T-helper 1 cell treated with Interleukin-12 subunit alpha and Interleukin-12 subunit beta and Interleukin-4 antibody, amounts not matched to agents 30 μg/mL and 1 μg/mL, for 36 hours (primary cell): ENCODE data around the gene GRXCR2.
"Not testable (repeated sequence)": the region's sequence is repeated elsewhere in the genome, so short reads cannot be mapped to it uniquely, and the experiment has no call there.

Experiments
- H3K27ac Mint-ChIP-seq: one replicate; pipeline ENCODE4 v1.8.0; 2021; ENCODE audit warnings: mild to moderate bottlenecking, mixed read lengths
- H3K27me3 Mint-ChIP-seq: one replicate; pipeline ENCODE4 v1.8.0; 2021; ENCODE audit warnings: low read depth, mixed read lengths
- H3K36me3 Mint-ChIP-seq: one replicate; pipeline ENCODE4 v1.8.0; 2021; ENCODE audit warnings: low read depth, mixed read lengths
- H3K4me1 Mint-ChIP-seq: one replicate; pipeline ENCODE4 v1.8.0; 2021; ENCODE audit warnings: low read depth, mixed read lengths
- H3K4me3 Mint-ChIP-seq: one replicate; pipeline ENCODE4 v1.8.0; 2021; ENCODE audit warnings: mild to moderate bottlenecking, moderate library complexity, mixed read lengths
- H3K9me3 Mint-ChIP-seq: one replicate; pipeline ENCODE4 v1.8.0; 2021; ENCODE audit warnings: mixed read lengths

The GRXCR2 gene

GRCh38 chr5:145858959-145859358, 13.9 kb downstream of the GRXCR2 start:
- no peak overlapping the region for H3K27ac Mint-ChIP-seq
- no peak overlapping the region for H3K4me3 Mint-ChIP-seq
- no peaks in the 10 kb centered on the region for H3K9me3 Mint-ChIP-seq
- peaks cover 11% of the 10 kb centered on the region for H3K27me3 Mint-ChIP-seq
- H3K36me3 Mint-ChIP-seq = no peaks in the 10 kb centered on the region
- H3K4me1 Mint-ChIP-seq = no peaks in the 10 kb centered on the region

GRCh38 chr5:145856285-145856818, 16.5 kb downstream of the GRXCR2 start:
- Mint-ChIP-seq H3K9me3 (no peaks in the 10 kb centered on the region), H3K27ac (no peak overlapping the region), H3K4me1 (no peaks in the 10 kb centered on the region), H3K27me3 (peaks cover 11% of the 10 kb centered on the region), H3K4me3 (no peak overlapping the region), H3K36me3 (no peaks in the 10 kb centered on the region)

- Mint-ChIP-seq H3K27ac (no peak overlapping the region), H3K36me3 (no peaks in the 10 kb centered on the region), H3K27me3 (peaks cover 11% of the 10 kb centered on the region), H3K9me3 (no peaks in the 10 kb centered on the region), H3K4me1 (no peaks in the 10 kb centered on the region), H3K4me3 (no peak overlapping the region)
Observed at GRCh38 chr5:145855763-145856267, 17.0 kb downstream of the GRXCR2 start.

GRCh38 chr5:145854651-145855258, 18.1 kb downstream of the GRXCR2 start:
- Mint-ChIP-seq H3K36me3 (no peaks in the 10 kb centered on the region), H3K27me3 (peaks cover 11% of the 10 kb centered on the region), H3K9me3 (no peaks in the 10 kb centered on the region), H3K27ac (no peak overlapping the region), H3K4me3 (no peak overlapping the region), H3K4me1 (no peaks in the 10 kb centered on the region)

GRCh38 chr5:145853781-145854376, 18.9 kb downstream of the GRXCR2 start:
- Mint-ChIP-seq H3K4me3 (no peak overlapping the region), H3K4me1 (no peaks in the 10 kb centered on the region), H3K27me3 (peaks cover 20% of the 10 kb centered on the region), H3K27ac (no peak overlapping the region), H3K9me3 (no peaks in the 10 kb centered on the region), H3K36me3 (no peaks in the 10 kb centered on the region)

GRCh38 chr5:145852990-145853389, 19.8 kb downstream of the GRXCR2 start:
- no peaks in the 10 kb centered on the region for H3K9me3 Mint-ChIP-seq
- no peak overlapping the region for H3K27ac Mint-ChIP-seq
- peaks cover 26% of the 10 kb centered on the region for H3K27me3 Mint-ChIP-seq
- no peak overlapping the region for H3K4me3 Mint-ChIP-seq
- no peaks in the 10 kb centered on the region for H3K36me3 Mint-ChIP-seq
- no peaks in the 10 kb centered on the region for H3K4me1 Mint-ChIP-seq

GRCh38 chr5:145848854-145849253, 24.0 kb downstream of the GRXCR2 start:
- Mint-ChIP-seq H3K9me3 (no peaks in the 10 kb centered on the region), H3K27me3 (peaks cover 19% of the 10 kb centered on the region), H3K4me3 (no peak overlapping the region), H3K4me1 (no peaks in the 10 kb centered on the region), H3K36me3 (no peaks in the 10 kb centered on the region), H3K27ac (no peak overlapping the region)

GRCh38 chr5:145847499-145848497, 25.0 kb downstream of the GRXCR2 start:
- no peak overlapping the region for H3K27ac Mint-ChIP-seq
- no peak overlapping the region for H3K4me3 Mint-ChIP-seq
- peaks cover 19% of the 10 kb centered on the region for H3K27me3 Mint-ChIP-seq
- no peaks in the 10 kb centered on the region for H3K4me1 Mint-ChIP-seq
- no peaks in the 10 kb centered on the region for H3K36me3 Mint-ChIP-seq
- no peaks in the 10 kb centered on the region for H3K9me3 Mint-ChIP-seq

GRCh38 chr5:145846081-145846480, 26.7 kb downstream of the GRXCR2 start:
- peaks cover 26% of the 10 kb centered on the region for H3K27me3 Mint-ChIP-seq
- no peaks in the 10 kb centered on the region for H3K36me3 Mint-ChIP-seq
- H3K9me3 Mint-ChIP-seq = no peaks in the 10 kb centered on the region
- H3K4me3 Mint-ChIP-seq = no peak overlapping the region
- H3K4me1 Mint-ChIP-seq = no peaks in the 10 kb centered on the region
- no peak overlapping the region for H3K27ac Mint-ChIP-seq

- no peak overlapping the region for H3K27ac Mint-ChIP-seq
- peaks cover 21% of the 10 kb centered on the region for H3K27me3 Mint-ChIP-seq
- no peaks in the 10 kb centered on the region for H3K36me3 Mint-ChIP-seq
- H3K9me3 Mint-ChIP-seq = no peaks in the 10 kb centered on the region
- no peak overlapping the region for H3K4me3 Mint-ChIP-seq
- H3K4me1 Mint-ChIP-seq = peaks cover 2% of the 10 kb centered on the region
Observed at GRCh38 chr5:145841299-145841698, 31.5 kb downstream of the GRXCR2 start.

- Mint-ChIP-seq H3K4me3 (no peak overlapping the region), H3K36me3 (no peaks in the 10 kb centered on the region), H3K27me3 (peaks cover 23% of the 10 kb centered on the region), H3K4me1 (peaks cover 4% of the 10 kb centered on the region), H3K9me3 (no peaks in the 10 kb centered on the region), H3K27ac (no peak overlapping the region)
Observed at GRCh38 chr5:145840458-145841132, 32.2 kb downstream of the GRXCR2 start.

GRCh38 chr5:145838276-145838675, 34.5 kb downstream of the GRXCR2 start:
- H3K4me3 Mint-ChIP-seq = no peak overlapping the region
- H3K27me3 Mint-ChIP-seq = peaks cover 31% of the 10 kb centered on the region

GRCh38 chr5:145836241-145836640, 36.6 kb downstream of the GRXCR2 start:
- H3K4me3 Mint-ChIP-seq, H3K36me3 Mint-ChIP-seq, H3K27ac Mint-ChIP-seq, H3K9me3 Mint-ChIP-seq: not testable (repeated sequence)
- Mint-ChIP-seq H3K4me1 (peaks cover 12% of the 10 kb centered on the region), H3K27me3 (peaks cover 25% of the 10 kb centered on the region)

More at GRCh38 chr5:145838276-145838675, 34.5 kb downstream of the GRXCR2 start:
- no peak overlapping the region for H3K27ac Mint-ChIP-seq
- H3K4me1 Mint-ChIP-seq = peaks cover 10% of the 10 kb centered on the region
- H3K9me3 Mint-ChIP-seq = no peaks in the 10 kb centered on the region
- H3K36me3 Mint-ChIP-seq = no peaks in the 10 kb centered on the region

GRCh38 chr5:145835848-145836239, 37.0 kb downstream of the GRXCR2 start:
- Mint-ChIP-seq H3K4me3 (peak overlapping the region; percentile 55), H3K4me1 (peaks cover 12% of the 10 kb centered on the region), H3K27ac (no peak overlapping the region), H3K36me3 (no peaks in the 10 kb centered on the region), H3K9me3 (no peaks in the 10 kb centered on the region), H3K27me3 (peaks cover 25% of the 10 kb centered on the region)
